H9 (cell line): ENCODE results near the gene COPE. TPM values are rescaled to one million over a fixed set of nuclear protein-coding genes. Genes with fewer than 3 reads are reported as not detected.

Experiments
- DNase-seq: peaks from one replicate; pipeline ENCODE4 v3.0.0-alpha.2; 2017
- H2AFZ ChIP-seq: one replicate; pipeline ENCODE4 v1.6.1; 2013; ENCODE audit warnings: mild to moderate bottlenecking, low read length, control low read depth, moderate library complexity
- H2AK5ac ChIP-seq: 2 replicates; pipeline ENCODE4 v1.6.1; 2013; ENCODE audit warnings: low read length, control low read depth, mixed read lengths; ENCODE audit not compliant: insufficient read length
- H2BK120ac ChIP-seq: one replicate; pipeline ENCODE4 v1.6.1; 2013; ENCODE audit warnings: low read depth, mild to moderate bottlenecking, low read length, control low read depth, inconsistent platforms; ENCODE audit not compliant: poor library complexity, severe bottlenecking
- H2BK12ac ChIP-seq: 2 replicates; pipeline ENCODE4 v1.6.1; 2013; ENCODE audit warnings: low read length, control low read depth, mixed read lengths, low read depth; ENCODE audit not compliant: insufficient read length
- H2BK15ac ChIP-seq: 2 replicates; pipeline ENCODE4 v1.6.1; 2013; ENCODE audit warnings: low read depth, low read length, control low read depth
- H2BK20ac ChIP-seq: one replicate; pipeline ENCODE4 v1.6.1; 2013; ENCODE audit warnings: low read depth, mild to moderate bottlenecking, low read length, control low read depth, inconsistent platforms; ENCODE audit not compliant: poor library complexity, severe bottlenecking
- H2BK5ac ChIP-seq: 2 replicates; pipeline ENCODE4 v1.6.1; 2013; ENCODE audit warnings: low read length, control low read depth, mixed read lengths; ENCODE audit not compliant: insufficient read length
- H3K14ac ChIP-seq: 2 replicates; pipeline ENCODE4 v1.6.1; 2013; ENCODE audit warnings: low read length, control low read depth; ENCODE audit not compliant: insufficient read depth
- H3K18ac ChIP-seq: 2 replicates; pipeline ENCODE4 v1.6.1; 2013; ENCODE audit warnings: low read depth, mild to moderate bottlenecking, mixed read lengths, low read length, control low read depth; ENCODE audit not compliant: insufficient read length
- H3K23ac ChIP-seq: 2 replicates; pipeline ENCODE4 v1.6.1; 2013; ENCODE audit warnings: low read length, control low read depth, mixed read lengths, low read depth; ENCODE audit not compliant: insufficient read length
- H3K23me2 ChIP-seq: 2 replicates; pipeline ENCODE4 v1.6.1; 2013; ENCODE audit warnings: low read depth, mild to moderate bottlenecking, mixed read lengths, low read length, control low read depth; ENCODE audit not compliant: insufficient read length, poor library complexity, severe bottlenecking
- H3K27ac ChIP-seq: 2 replicates; pipeline ENCODE4 v1.5.1; 2013; ENCODE audit warnings: low read length, control low read depth, mixed read lengths, low read depth; ENCODE audit not compliant: insufficient read length
- H3K27me3 ChIP-seq: 2 replicates; pipeline ENCODE4 v1.6.1; 2013; ENCODE audit warnings: low read length, control low read depth, inconsistent platforms; ENCODE audit not compliant: insufficient read depth
- H3K4ac ChIP-seq: 2 replicates; pipeline ENCODE4 v1.6.1; 2013; ENCODE audit warnings: low read depth, mild to moderate bottlenecking, control low read depth, inconsistent platforms, low read length, moderate library complexity
- H3K4me1 ChIP-seq: 2 replicates; pipeline ENCODE4 v1.6.1; 2013; ENCODE audit warnings: low read length, control low read depth, inconsistent platforms; ENCODE audit not compliant: insufficient read depth
- H3K4me2 ChIP-seq: 2 replicates; pipeline ENCODE4 v1.6.1; 2013; ENCODE audit warnings: low read length, control low read depth, mixed read lengths; ENCODE audit not compliant: insufficient read length, insufficient read depth
- H3K56ac ChIP-seq: 2 replicates; pipeline ENCODE4 v1.6.1; 2013; ENCODE audit warnings: low read depth, mild to moderate bottlenecking, mixed read lengths, low read length, control low read depth; ENCODE audit not compliant: insufficient read length
- H3K79me1 ChIP-seq: 2 replicates; pipeline ENCODE4 v1.6.1; 2013; ENCODE audit warnings: low read depth, mild to moderate bottlenecking, moderate library complexity, low read length, control low read depth, inconsistent platforms; ENCODE audit not compliant: insufficient read depth, poor library complexity, severe bottlenecking
- H3K79me2 ChIP-seq: 2 replicates; pipeline ENCODE4 v1.6.1; 2013; ENCODE audit warnings: low read length, control low read depth, inconsistent platforms; ENCODE audit not compliant: insufficient read depth
- H3K9ac ChIP-seq: 2 replicates; pipeline ENCODE4 v1.6.1; 2013; ENCODE audit warnings: low read length, control low read depth, mixed read lengths; ENCODE audit not compliant: insufficient read length; ENCODE audit errors: extremely low read depth
- H3K9me3 ChIP-seq: one replicate; pipeline ENCODE4 v1.6.1; 2013; ENCODE audit warnings: low read depth, low read length, inconsistent platforms; ENCODE audit not compliant: control insufficient read depth
- H3T11ph ChIP-seq: one replicate; pipeline ENCODE4 v1.6.1; 2013; ENCODE audit warnings: mild to moderate bottlenecking, low read length, control low read depth, inconsistent platforms
- H4K20me1 ChIP-seq: one replicate; pipeline ENCODE4 v1.6.1; 2013; ENCODE audit not compliant: control insufficient read depth, insufficient read length, insufficient read depth
- H4K5ac ChIP-seq: 2 replicates; pipeline ENCODE4 v1.6.1; 2013; ENCODE audit warnings: low read depth, mild to moderate bottlenecking, mixed read lengths, low read length, control low read depth; ENCODE audit not compliant: insufficient read length
- H4K8ac ChIP-seq: replicated peaks from 2 replicates; pipeline ENCODE4 v1.6.1; 2013; ENCODE audit warnings: low read length, control low read depth, mixed read lengths, low read depth; ENCODE audit not compliant: insufficient read length
- H4K91ac ChIP-seq: 2 replicates; pipeline ENCODE4 v1.6.1; 2013; ENCODE audit warnings: low read depth, mild to moderate bottlenecking, moderate library complexity, mixed read lengths, low read length, control low read depth; ENCODE audit not compliant: insufficient read length
- H3K27ac Mint-ChIP-seq, 3 experiments: 2 replicates in 2 of 3; 3 replicates in 1 of 3; pipeline ENCODE4 v1.8.0; 2020 to 2021; ENCODE audit warnings: mixed read lengths in 3 of 3, mild to moderate bottlenecking in 1 of 3, moderate library complexity in 1 of 3
- H3K27me3 Mint-ChIP-seq: 2 replicates; pipeline ENCODE4 v1.8.0; 2021; ENCODE audit warnings: low read depth, mild to moderate bottlenecking, moderate library complexity, mixed read lengths
- H3K36me3 Mint-ChIP-seq, 3 experiments: 2 replicates in 2 of 3; 3 replicates in 1 of 3; pipeline ENCODE4 v1.8.0; 2020 to 2021; ENCODE audit warnings: low read depth in 3 of 3, mixed read lengths in 3 of 3; ENCODE audit not compliant: insufficient read depth in 1 of 3
- H3K4me1 Mint-ChIP-seq, 2 experiments: 2 replicates each; pipeline ENCODE4 v1.8.0; 2020; ENCODE audit warnings: mixed read lengths in 2 of 2
- H3K4me3 Mint-ChIP-seq, 2 experiments: 2 replicates in 1 of 2; 3 replicates in 1 of 2; pipeline ENCODE4 v1.8.0; 2020 to 2021; ENCODE audit warnings: mild to moderate bottlenecking in 2 of 2, mixed read lengths in 2 of 2, moderate library complexity in 1 of 2
- H3K9me3 Mint-ChIP-seq, 2 experiments: 2 replicates in 1 of 2; 3 replicates in 1 of 2; pipeline ENCODE4 v1.8.0; 2020; ENCODE audit warnings: mild to moderate bottlenecking in 2 of 2, mixed read lengths in 2 of 2, moderate library complexity in 1 of 2
- total RNA-seq: library from RNA; stranded (reverse); gene quantifications from 2 replicates; pipeline ENCODE4 v1.2.1, GENCODE V29; 2021
- TF ChIP-seq, protein P1 (sequence below): fragments of 200-600 bp; sonication (generic); conservative IDR thresholded peaks from 3 replicates; pipeline ENCODE4 v1.8.0; 2021; ENCODE audit warnings: antibody characterized with exemption, mild to moderate bottlenecking

COPE gene
- total RNA-seq, 1 experiment from 2014 or later: 198 TPM

DNA sequence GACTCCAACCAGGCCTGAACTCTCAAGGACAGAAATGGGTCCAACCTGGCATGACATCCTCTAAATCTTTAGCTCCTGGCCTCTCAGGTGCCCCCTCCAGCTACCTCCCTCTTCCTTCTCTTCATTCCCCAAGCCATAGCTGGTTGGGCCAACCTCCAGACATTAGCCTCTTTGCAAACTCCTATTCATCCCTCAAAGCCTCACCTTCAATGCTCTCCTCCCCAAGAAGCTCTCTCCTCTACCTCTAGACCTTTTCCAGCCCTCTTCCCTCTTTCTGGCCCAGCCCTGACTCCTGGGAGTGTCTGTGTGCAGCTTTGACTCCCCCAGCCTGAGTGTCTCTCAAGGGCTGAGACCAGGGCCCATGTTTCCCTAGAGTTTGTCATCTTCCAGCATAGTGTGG is 27.1 kb upstream of the COPE start:
- H3K27ac ChIP-seq: no peak overlapping the region
- H3K79me1 ChIP-seq: no peaks in the 10 kb centered on the region
- no peaks in the 10 kb centered on the region for H4K20me1 ChIP-seq
- TF ChIP-seq, protein P1, sequence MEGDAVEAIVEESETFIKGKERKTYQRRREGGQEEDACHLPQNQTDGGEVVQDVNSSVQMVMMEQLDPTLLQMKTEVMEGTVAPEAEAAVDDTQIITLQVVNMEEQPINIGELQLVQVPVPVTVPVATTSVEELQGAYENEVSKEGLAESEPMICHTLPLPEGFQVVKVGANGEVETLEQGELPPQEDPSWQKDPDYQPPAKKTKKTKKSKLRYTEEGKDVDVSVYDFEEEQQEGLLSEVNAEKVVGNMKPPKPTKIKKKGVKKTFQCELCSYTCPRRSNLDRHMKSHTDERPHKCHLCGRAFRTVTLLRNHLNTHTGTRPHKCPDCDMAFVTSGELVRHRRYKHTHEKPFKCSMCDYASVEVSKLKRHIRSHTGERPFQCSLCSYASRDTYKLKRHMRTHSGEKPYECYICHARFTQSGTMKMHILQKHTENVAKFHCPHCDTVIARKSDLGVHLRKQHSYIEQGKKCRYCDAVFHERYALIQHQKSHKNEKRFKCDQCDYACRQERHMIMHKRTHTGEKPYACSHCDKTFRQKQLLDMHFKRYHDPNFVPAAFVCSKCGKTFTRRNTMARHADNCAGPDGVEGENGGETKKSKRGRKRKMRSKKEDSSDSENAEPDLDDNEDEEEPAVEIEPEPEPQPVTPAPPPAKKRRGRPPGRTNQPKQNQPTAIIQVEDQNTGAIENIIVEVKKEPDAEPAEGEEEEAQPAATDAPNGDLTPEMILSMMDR: no peak
- H3K23ac ChIP-seq: no peak overlapping the region
- no peaks in the 10 kb centered on the region for H3K9me3 ChIP-seq
- H3T11ph ChIP-seq: no peak overlapping the region
- H3K9ac ChIP-seq: no peak overlapping the region
- no peak overlapping the region for H2AK5ac ChIP-seq
- H3K36me3 Mint-ChIP-seq: no peaks in the 10 kb centered on the region
- H4K91ac ChIP-seq: no peak overlapping the region
- H3K27ac Mint-ChIP-seq: peak overlapping the region in 1 of 3 experiments; percentile 22; a peak in 1 of 7 replicates
- no peak overlapping the region for H2BK15ac ChIP-seq
- no peak overlapping the region for H2AFZ ChIP-seq
- no peak overlapping the region for H3K4ac ChIP-seq
- no peak overlapping the region for H2BK120ac ChIP-seq
- H4K8ac ChIP-seq: no peak overlapping the region
- H3K27me3 Mint-ChIP-seq: peaks cover 48% of the 10 kb centered on the region
- no peaks in the 10 kb centered on the region for H3K4me1 ChIP-seq
- H4K5ac ChIP-seq: no peak overlapping the region
- H3K56ac ChIP-seq: no peak overlapping the region
- no peak overlapping the region for H3K4me3 Mint-ChIP-seq
- no peak overlapping the region for H3K18ac ChIP-seq
- no peak overlapping the region for H2BK12ac ChIP-seq
- peaks cover 0 to 2% of the 10 kb centered on the region in 2 experiments; a peak in 1 of 5 replicates for H3K9me3 Mint-ChIP-seq
- no peak overlapping the region for H3K14ac ChIP-seq
- H3K79me2 ChIP-seq: no peaks in the 10 kb centered on the region
- DNase-seq: no peak
- no peaks in the 10 kb centered on the region for H3K27me3 ChIP-seq
- H2BK5ac ChIP-seq: no peak overlapping the region
- H3K4me2 ChIP-seq: no peak overlapping the region
- peaks cover 5 to 12% of the 10 kb centered on the region in 2 experiments; a peak in 3 of 4 replicates for H3K4me1 Mint-ChIP-seq
- H3K23me2 ChIP-seq: no peaks in the 10 kb centered on the region
- H2BK20ac ChIP-seq: no peak overlapping the region
